NCI-H1092 (cell line): ENCODE data around the gene AP2A2.

Experiments used
- DNase-seq: peaks from one replicate; lab custom pipeline; 2025; lab: John Stamatoyannopoulos, UW

AP2A2 gene

DNA sequence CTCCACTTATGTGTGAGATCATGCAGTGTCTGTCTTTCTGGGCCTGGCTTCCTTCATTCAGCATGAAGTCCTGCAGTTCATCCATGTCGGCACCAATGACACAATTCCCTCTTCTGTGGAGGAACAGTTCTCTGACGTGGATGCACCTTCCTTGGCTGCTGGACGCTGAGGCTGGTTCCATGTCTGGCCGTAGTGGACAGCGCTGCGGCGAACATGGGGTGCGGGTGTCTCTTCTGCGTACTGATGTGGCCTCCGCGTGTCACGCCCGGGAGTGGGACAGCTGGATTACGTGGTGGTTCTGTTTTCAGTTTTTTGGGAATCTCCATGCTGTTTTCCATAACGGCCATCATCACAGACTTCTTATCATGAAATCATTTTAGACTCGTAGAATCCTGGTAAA lies 132.1 kb downstream of the AP2A2 start:
- DNase-seq, result no peak

DNA sequence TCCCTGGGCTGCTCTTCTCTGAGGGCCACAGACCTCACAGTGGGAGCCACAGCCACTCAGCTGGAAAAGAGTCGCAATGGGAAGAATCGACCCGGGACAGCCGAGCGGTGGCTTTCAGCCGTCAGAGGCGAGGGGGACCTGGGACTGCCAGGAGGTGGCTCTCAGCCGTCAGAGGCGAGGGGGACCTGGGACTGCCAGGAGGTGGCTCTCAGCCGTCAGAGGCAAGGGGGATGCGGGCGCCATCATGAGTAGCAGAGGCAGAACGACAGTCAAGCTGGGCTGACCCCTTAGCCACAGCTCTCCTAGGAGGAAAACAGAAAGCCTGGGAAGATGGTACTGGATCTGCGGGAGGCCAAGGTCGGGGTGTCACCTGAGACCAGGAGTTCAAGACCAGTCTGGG lies 134.1 kb downstream of the AP2A2 start:
- DNase-seq, result no peak

DNA sequence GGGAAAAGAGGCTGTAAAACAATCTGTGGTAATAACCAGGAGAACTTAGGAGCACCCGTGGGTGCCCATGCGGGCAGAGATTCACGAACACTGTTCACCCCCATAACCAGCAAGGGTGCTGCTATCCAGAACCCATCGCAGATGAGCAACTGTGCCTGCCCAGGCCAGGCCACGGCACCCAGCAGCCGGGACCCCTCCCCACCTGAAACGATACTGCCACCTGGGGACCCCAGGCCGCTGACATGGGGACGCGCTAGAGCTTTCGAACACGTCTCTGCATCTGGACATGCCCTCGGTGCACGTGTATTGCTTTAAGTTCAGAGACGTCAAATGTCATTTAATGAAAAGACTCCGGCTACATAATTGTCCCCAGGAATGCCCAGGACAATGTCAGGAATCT lies 134.7 kb downstream of the AP2A2 start:
- no peak for DNase-seq

DNA sequence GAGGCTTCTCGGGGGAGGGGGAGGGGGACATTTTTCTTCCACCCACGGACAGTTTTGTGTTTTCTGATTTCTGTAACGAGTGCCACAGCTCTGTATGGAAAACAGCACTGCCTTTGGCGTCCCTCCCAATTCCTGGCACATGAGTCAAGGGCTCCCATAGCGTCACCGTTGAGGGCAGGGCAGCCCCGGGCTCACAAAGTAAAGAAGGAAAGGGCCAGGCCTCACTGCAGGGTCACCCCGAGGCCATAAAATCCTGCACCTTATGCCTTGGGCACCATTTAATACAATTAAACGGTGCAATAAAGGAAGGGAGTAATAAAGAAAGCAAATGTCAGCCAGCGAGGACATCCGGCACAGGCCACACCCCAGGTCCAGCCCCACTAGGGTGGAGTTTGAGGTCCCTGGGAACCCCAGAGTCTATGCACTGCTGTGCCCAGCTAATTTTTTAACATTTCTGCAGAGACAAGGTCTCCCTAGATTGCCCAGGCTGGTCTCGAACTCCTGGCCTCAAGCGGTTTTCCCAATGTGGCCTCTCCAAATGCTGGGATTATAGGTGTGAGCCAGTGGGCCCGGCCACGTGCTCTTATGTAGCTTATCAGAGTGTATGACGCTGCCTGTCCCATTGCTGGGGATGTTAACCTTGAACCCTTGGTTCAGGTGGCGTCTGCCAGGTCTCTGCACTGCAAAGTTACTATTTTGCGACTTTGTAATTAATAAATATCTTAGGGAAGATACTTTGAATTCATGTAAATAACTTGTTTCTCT lies 135.4 kb downstream of the AP2A2 start:
- DNase-seq, result no peak
